Retinal pigment epithelial cell (primary cell): ENCODE measurements around the gene SLC9A8.

Experiments
- DNase-seq: peaks from one replicate; pipeline ENCODE4 v3.0.0-alpha.2; 2010; ENCODE audit warnings: low read depth
- H3K4me3 ChIP-seq: 2 replicates; pipeline ENCODE4 v1.5.1; 2011; ENCODE audit warnings: mild to moderate bottlenecking, low read length, control low read depth, moderate library complexity
- TF ChIP-seq, protein P1 (sequence below): conservative IDR thresholded peaks from 2 replicates; pipeline ENCODE4 v1.5.1; 2011; ENCODE audit warnings: low read depth, low read length, control low read depth, inconsistent platforms

SLC9A8 gene

DNA sequence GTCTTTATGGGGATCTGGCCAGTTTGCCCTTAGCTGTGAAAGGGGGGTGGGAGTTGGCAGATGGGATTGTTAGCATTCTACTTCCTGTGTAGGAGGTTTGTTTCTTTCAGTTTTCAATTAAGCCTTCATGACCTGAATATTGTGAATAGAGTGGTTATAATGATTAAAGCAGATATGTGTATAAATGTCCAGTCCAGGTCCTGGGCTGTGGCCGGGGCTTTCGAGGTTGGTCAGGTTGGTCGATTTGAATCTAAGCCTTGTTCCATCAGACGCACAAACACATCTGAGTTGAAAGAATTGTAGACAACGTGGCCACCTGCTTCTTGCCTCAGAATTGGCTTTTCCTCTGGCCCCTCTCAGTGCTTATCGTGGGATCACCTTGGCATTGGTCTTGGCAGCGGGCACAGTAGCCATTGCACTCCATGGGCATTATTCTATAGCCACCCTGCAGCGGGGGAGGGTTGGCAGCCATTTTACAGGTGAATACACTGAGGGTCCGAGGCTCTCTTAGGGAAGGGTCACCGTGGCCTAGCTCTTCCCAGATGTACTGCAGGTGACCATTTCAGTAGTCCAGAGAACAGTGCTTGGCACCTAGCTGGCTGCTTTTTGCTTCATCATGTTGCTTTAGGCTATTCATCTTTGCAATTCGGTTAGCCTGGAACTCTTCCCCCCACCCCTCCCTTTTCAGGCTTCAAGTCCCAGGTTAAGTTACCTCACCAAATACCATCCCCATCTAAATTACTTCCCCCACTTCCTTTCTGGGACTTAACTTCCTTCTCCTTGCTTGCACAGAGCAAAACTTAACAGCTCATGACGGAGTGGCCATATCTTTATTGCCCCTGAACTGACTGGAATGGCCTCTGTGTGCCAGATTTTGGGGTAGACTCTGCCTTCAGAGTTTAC is 124.7 kb downstream of the SLC9A8 start:
- TF ChIP-seq, protein P1, sequence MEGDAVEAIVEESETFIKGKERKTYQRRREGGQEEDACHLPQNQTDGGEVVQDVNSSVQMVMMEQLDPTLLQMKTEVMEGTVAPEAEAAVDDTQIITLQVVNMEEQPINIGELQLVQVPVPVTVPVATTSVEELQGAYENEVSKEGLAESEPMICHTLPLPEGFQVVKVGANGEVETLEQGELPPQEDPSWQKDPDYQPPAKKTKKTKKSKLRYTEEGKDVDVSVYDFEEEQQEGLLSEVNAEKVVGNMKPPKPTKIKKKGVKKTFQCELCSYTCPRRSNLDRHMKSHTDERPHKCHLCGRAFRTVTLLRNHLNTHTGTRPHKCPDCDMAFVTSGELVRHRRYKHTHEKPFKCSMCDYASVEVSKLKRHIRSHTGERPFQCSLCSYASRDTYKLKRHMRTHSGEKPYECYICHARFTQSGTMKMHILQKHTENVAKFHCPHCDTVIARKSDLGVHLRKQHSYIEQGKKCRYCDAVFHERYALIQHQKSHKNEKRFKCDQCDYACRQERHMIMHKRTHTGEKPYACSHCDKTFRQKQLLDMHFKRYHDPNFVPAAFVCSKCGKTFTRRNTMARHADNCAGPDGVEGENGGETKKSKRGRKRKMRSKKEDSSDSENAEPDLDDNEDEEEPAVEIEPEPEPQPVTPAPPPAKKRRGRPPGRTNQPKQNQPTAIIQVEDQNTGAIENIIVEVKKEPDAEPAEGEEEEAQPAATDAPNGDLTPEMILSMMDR: no peak
- no peak for DNase-seq
- peak overlapping the region; percentile 94 for H3K4me3 ChIP-seq

DNA sequence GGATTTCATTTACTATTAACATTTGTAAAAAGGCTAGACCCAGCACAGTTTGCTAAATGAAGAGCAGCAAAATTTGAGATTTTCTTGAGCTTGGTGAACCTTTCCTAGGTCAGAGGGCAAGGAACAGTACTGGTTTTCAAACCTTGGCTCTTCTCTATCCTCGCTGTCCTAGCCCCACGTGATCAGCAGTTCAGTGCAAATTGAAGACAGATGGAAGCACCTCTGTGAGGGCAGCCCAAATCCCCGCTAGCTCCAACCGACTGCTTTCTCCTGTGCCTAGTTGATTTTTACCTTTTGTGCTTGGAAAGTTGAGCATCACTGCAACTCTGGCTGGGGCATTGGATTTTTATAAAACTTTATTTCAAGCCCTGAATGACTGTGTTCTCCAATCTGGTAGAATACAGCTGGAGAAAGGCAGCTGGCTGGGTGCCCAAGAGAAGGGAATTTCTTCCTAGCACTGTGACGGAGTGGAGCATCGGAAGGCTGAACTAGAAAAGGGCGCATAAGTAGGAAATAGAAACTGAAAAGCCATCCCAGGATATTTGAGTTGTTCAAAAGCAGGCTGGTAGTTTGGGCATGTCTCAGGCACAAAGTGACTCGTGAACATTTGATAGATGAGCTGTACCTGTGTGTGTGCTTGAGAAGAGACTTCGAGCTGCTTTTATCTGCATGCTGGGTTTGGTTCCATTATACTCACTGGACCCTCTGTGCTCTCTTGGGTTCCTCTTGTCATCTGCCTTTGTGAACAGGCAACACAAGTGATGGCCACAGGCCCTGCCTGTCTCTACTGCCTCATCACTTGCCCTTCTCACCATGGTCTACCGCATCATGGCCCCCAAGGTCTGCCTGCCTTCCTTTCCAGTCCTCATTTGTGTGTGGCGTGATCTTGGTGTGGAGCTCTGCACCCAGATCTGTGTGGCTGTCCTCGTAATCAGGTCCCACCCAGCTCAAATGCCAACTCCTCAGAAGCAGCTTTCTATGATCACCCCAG is 125.8 kb downstream of the SLC9A8 start:
- TF ChIP-seq, protein P1: no peak
- no peak overlapping the region for H3K4me3 ChIP-seq
- no peak for DNase-seq

DNA sequence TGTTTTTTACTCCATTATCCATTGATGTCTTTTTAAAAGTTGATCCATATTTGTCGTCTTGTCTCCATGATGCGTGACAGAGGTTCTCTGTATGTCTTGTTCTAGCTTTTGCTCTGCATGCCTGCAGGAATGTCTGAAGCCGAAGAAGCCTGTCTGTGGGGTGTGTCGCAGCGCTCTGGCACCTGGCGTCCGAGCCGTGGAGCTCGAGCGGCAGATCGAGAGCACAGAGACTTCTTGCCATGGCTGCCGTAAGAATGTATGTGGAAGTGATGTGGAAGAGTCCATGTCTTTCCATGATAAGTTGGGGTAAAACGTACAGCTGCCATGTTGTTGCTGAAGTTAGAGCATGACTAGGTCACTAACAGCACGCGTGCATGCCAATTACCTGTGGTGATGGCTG is 128.8 kb downstream of the SLC9A8 start:
- H3K4me3 ChIP-seq: no peak overlapping the region
- TF ChIP-seq, protein P1: no peak
- DNase-seq: no peak
